MM.1S (cell line): ENCODE results near the gene PYGL.

ENCODE experiments used
- DNase-seq: peaks from one replicate; pipeline ENCODE4 v3.0.0-alpha.2; 2015
- H2AFZ ChIP-seq: fragments of 300-600 bp; sonication (generic); 2 replicates; pipeline ENCODE4 v1.6.0; 2016; ENCODE audit warnings: antibody characterized with exemption, low read length
- H3F3A ChIP-seq: fragments of 300-600 bp; sonication (generic); 2 replicates; pipeline ENCODE4 v1.6.1; 2016; ENCODE audit warnings: mild to moderate bottlenecking, antibody characterized with exemption, low read length, moderate library complexity, mixed read lengths; ENCODE audit not compliant: insufficient read depth
- H3K27ac ChIP-seq: fragments of 300-600 bp; sonication (generic); 2 replicates; pipeline ENCODE4 v1.5.1; 2016; ENCODE audit warnings: mild to moderate bottlenecking, low read length
- H3K27me3 ChIP-seq: fragments of 300-600 bp; sonication (generic); replicated peaks from 2 replicates; pipeline ENCODE4 v1.6.0; 2016; ENCODE audit warnings: low read length; ENCODE audit not compliant: insufficient read depth
- H3K36me3 ChIP-seq: fragments of 300-600 bp; sonication (generic); replicated peaks from 2 replicates; pipeline ENCODE4 v1.6.1; 2016; ENCODE audit warnings: mild to moderate bottlenecking, low read length, mixed read lengths; ENCODE audit not compliant: insufficient read depth
- H3K4me1 ChIP-seq: fragments of 300-600 bp; sonication (generic); 2 replicates; pipeline ENCODE4 v1.6.1; 2016; ENCODE audit warnings: low read length, mixed read lengths
- H3K4me2 ChIP-seq: fragments of 300-600 bp; sonication (generic); 2 replicates; pipeline ENCODE4 v1.6.0; 2016; ENCODE audit warnings: low read depth, low read length
- H3K4me3 ChIP-seq: fragments of 300-600 bp; sonication (generic); 2 replicates; pipeline ENCODE4 v1.5.1; 2016; ENCODE audit warnings: low read length, mixed read lengths
- H3K79me2 ChIP-seq: fragments of 300-600 bp; sonication (generic); 2 replicates; pipeline ENCODE4 v1.6.1; 2016; ENCODE audit warnings: mixed run types, low read length, mixed read lengths
- H3K9ac ChIP-seq: fragments of 300-600 bp; sonication (generic); 2 replicates; pipeline ENCODE4 v1.6.1; 2016; ENCODE audit warnings: low read length, mixed read lengths
- H3K9me2 ChIP-seq: fragments of 300-600 bp; sonication (generic); replicated peaks from 2 replicates; pipeline ENCODE4 v1.6.1; 2016; ENCODE audit warnings: mild to moderate bottlenecking, low read length, mixed read lengths; ENCODE audit not compliant: insufficient read depth
- H3K9me3 ChIP-seq: fragments of 300-600 bp; sonication (generic); replicated peaks from 2 replicates; pipeline ENCODE4 v1.6.1; 2016; ENCODE audit warnings: mild to moderate bottlenecking, low read length, mixed read lengths; ENCODE audit not compliant: insufficient read depth
- H4K20me1 ChIP-seq: fragments of 300-600 bp; sonication (generic); 2 replicates; pipeline ENCODE4 v1.6.1; 2016; ENCODE audit warnings: mild to moderate bottlenecking, low read length, moderate library complexity, mixed read lengths; ENCODE audit not compliant: insufficient read depth
- CTCF ChIP-seq: fragments of 300-600 bp; sonication (generic); IDR thresholded peaks from 2 replicates; pipeline ENCODE4 v1.5.1; 2016; ENCODE audit warnings: antibody characterized with exemption, low read length, mixed read lengths
- EZH2 ChIP-seq: fragments of 300-600 bp; sonication (generic); optimal IDR thresholded peaks from 2 replicates; pipeline ENCODE3; 2017; ENCODE audit warnings: low read depth, mild to moderate bottlenecking, antibody characterized with exemption, low read length, mixed read lengths
- EZH2phosphoT487 ChIP-seq: fragments of 300-600 bp; sonication (generic); IDR thresholded peaks from 2 replicates; pipeline ENCODE4 v1.6.1; 2018; ENCODE audit warnings: antibody characterized with exemption, low read length

PYGL gene

GRCh38 chr14:50964683-50965390 is 20.6 kb upstream of the PYGL start:
- no peak overlapping the region for H2AFZ ChIP-seq
- DNase-seq: no peak
- H3K9ac ChIP-seq: no peak overlapping the region
- no peak overlapping the region for H3K4me2 ChIP-seq
- H3F3A ChIP-seq: no peaks in the 10 kb centered on the region
- no peaks in the 10 kb centered on the region for H3K27me3 ChIP-seq
- H4K20me1 ChIP-seq: no peaks in the 10 kb centered on the region
- H3K79me2 ChIP-seq: no peaks in the 10 kb centered on the region
- no peaks in the 10 kb centered on the region for H3K9me2 ChIP-seq
- H3K9me3 ChIP-seq: no peaks in the 10 kb centered on the region
- no peak overlapping the region for H3K27ac ChIP-seq
- no peak for TF ChIP-seq CTCF
- no peak for TF ChIP-seq EZH2phosphoT487
- no peak for TF ChIP-seq EZH2
- no peaks in the 10 kb centered on the region for H3K4me1 ChIP-seq
- H3K4me3 ChIP-seq: no peak overlapping the region
- no peaks in the 10 kb centered on the region for H3K36me3 ChIP-seq

DNA sequence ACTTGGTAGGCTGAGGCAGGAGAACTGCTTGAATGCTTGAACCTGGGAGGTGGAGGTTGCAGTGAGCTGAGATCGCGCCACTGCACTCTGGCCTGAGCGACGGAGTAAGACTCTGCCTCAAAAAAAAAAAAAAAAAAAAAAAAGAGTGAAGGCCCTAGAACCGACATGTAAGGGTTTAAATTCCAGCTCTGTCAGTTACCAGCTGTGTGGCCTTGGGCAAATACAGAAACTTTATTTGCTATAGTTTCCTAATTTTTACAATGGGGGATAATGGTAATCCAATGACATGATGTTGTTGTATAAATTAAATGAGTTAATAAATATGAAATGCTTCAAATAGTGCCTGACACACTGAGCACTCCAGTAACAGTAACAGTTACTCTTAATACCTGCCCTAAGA is 19.6 kb upstream of the PYGL start:
- no peaks in the 10 kb centered on the region for H3F3A ChIP-seq
- H3K9me3 ChIP-seq: no peaks in the 10 kb centered on the region
- no peaks in the 10 kb centered on the region for H3K27me3 ChIP-seq
- H3K4me3 ChIP-seq: no peak overlapping the region
- H3K9ac ChIP-seq: no peak overlapping the region
- no peak overlapping the region for H2AFZ ChIP-seq
- H3K27ac ChIP-seq: no peak overlapping the region
- DNase-seq: no peak
- H4K20me1 ChIP-seq: no peaks in the 10 kb centered on the region
- no peaks in the 10 kb centered on the region for H3K9me2 ChIP-seq
- H3K79me2 ChIP-seq: no peaks in the 10 kb centered on the region
- H3K36me3 ChIP-seq: no peaks in the 10 kb centered on the region
- TF ChIP-seq EZH2 (no peak), CTCF (no peak), EZH2phosphoT487 (no peak)
- no peak overlapping the region for H3K4me2 ChIP-seq
- no peaks in the 10 kb centered on the region for H3K4me1 ChIP-seq

GRCh38 chr14:50961605-50962221 is 17.4 kb upstream of the PYGL start:
- Histone ChIP-seq H3K27ac (no peak overlapping the region), H2AFZ (no peak overlapping the region), H4K20me1 (no peaks in the 10 kb centered on the region), H3K36me3 (no peaks in the 10 kb centered on the region), H3K27me3 (no peaks in the 10 kb centered on the region), H3K4me3 (no peak overlapping the region), H3K9me3 (no peaks in the 10 kb centered on the region), H3K79me2 (no peaks in the 10 kb centered on the region), H3F3A (no peaks in the 10 kb centered on the region), H3K9ac (no peak overlapping the region), H3K9me2 (no peaks in the 10 kb centered on the region), H3K4me2 (no peak overlapping the region), H3K4me1 (no peaks in the 10 kb centered on the region)
- DNase-seq: no peak
- no peak for TF ChIP-seq EZH2phosphoT487
- no peak for TF ChIP-seq EZH2
- TF ChIP-seq CTCF: no peak
